Activated CD4-positive, alpha-beta T cell treated with anti-CD3 and anti-CD28 coated beads for 1 hour (primary cell): ENCODE data around the gene IQCB1.
"Not testable (repeated sequence)": the region's sequence is repeated elsewhere in the genome, so short reads cannot be mapped to it uniquely, and the experiment has no call there.

Source experiments
- DNase-seq: peaks from one replicate; pipeline ENCODE4 v3.0.0-alpha.2; 2020

IQCB1 gene

GRCh38 chr3:121803771-121804320 lies 31.0 kb downstream of the IQCB1 start:
- DNase-seq: no peak

GRCh38 chr3:121800906-121801305 lies 34.0 kb downstream of the IQCB1 start:
- no peak for DNase-seq

GRCh38 chr3:121796970-121797369 lies 37.9 kb downstream of the IQCB1 start:
- DNase-seq: no peak

GRCh38 chr3:121794264-121794983 lies 40.4 kb downstream of the IQCB1 start:
- no peak for DNase-seq

GRCh38 chr3:121793078-121793477 lies 41.8 kb downstream of the IQCB1 start:
- no peak for DNase-seq

GRCh38 chr3:121786485-121786884 lies 48.4 kb downstream of the IQCB1 start:
- no peak for DNase-seq

GRCh38 chr3:121782784-121783183 lies 52.1 kb downstream of the IQCB1 start:
- not testable (repeated sequence) for DNase-seq

GRCh38 chr3:121781611-121782010 lies 53.2 kb downstream of the IQCB1 start:
- no peak for DNase-seq

- DNase-seq: not testable (repeated sequence)
These were observed 59.8 kb downstream of the IQCB1 start for GRCh38 chr3:121775095-121775494.

- DNase-seq: no peak
These were observed 65.6 kb downstream of the IQCB1 start for GRCh38 chr3:121769246-121769645.

- DNase-seq: no peak
These were observed 66.4 kb downstream of the IQCB1 start for GRCh38 chr3:121768452-121768851.

GRCh38 chr3:121759541-121760202 lies 75.2 kb downstream of the IQCB1 start:
- no peak for DNase-seq

GRCh38 chr3:121758727-121759450 lies 76.0 kb downstream of the IQCB1 start:
- no peak for DNase-seq

GRCh38 chr3:121757812-121758545 lies 76.9 kb downstream of the IQCB1 start:
- DNase-seq: no peak

- DNase-seq: no peak
These were observed 77.6 kb downstream of the IQCB1 start for GRCh38 chr3:121757087-121757811.

GRCh38 chr3:121752772-121753171 lies 82.1 kb downstream of the IQCB1 start:
- DNase-seq: no peak

GRCh38 chr3:121752261-121752660 lies 82.6 kb downstream of the IQCB1 start:
- DNase-seq: no peak

- DNase-seq: no peak
These were observed 84.8 kb downstream of the IQCB1 start for GRCh38 chr3:121750087-121750415.

- peak; percentile 84 for DNase-seq
These were observed 85.4 kb downstream of the IQCB1 start, which contains the start of gene GOLGB1 for GRCh38 chr3:121749276-121750086. TSS of gene GOLGB1 (minus strand) at chr3:121749741. CDS start at chr3:121730971, 18,770 bp downstream.

- DNase-seq: no peak
These were observed 86.1 kb downstream of the IQCB1 start for GRCh38 chr3:121748680-121749275.

- no peak for DNase-seq
These were observed 86.9 kb downstream of the IQCB1 start for GRCh38 chr3:121747976-121748375.
